Right atrium auricular region (tissue), 2 donors: ENCODE measurements around the gene MED25. TPM values are rescaled to one million over a fixed set of nuclear protein-coding genes. Genes with fewer than 3 reads are reported as not detected.

ENCODE experiments used
- DNase-seq: peaks from one replicate; pipeline ENCODE4 v3.0.0-alpha.2; 2019; ENCODE audit warnings: low spot score
- H3K27ac ChIP-seq, 2 donors: fragments of 200-600 bp; sonication (generic); 1 replicate in 1 of 2; 2 replicates in 1 of 2; pipeline ENCODE4 v1.5.1; 2016 to 2019
- H3K27me3 ChIP-seq, 2 donors: fragments of 200-600 bp; sonication (generic); one replicate each; pipeline versions ENCODE4 v1.5.1 to v1.6.0; 2017 to 2019
- H3K36me3 ChIP-seq: fragments of 200-600 bp; sonication (generic); one replicate; pipeline ENCODE4 v1.5.1; 2016
- H3K4me1 ChIP-seq, 2 donors: fragments of 200-600 bp; sonication (generic); one replicate each; pipeline versions ENCODE4 v1.5.1 to v1.6.0; 2017 to 2019
- H3K4me3 ChIP-seq, 2 donors: fragments of 200-600 bp; sonication (generic); 1 replicate in 1 of 2; 2 replicates in 1 of 2; pipeline ENCODE4 v1.5.1; 2017 to 2019; ENCODE audit warnings: mild to moderate bottlenecking in 1 of 2, moderate library complexity in 1 of 2
- H3K9me3 ChIP-seq, 2 donors: fragments of 200-600 bp; sonication (generic); one replicate each; pipeline ENCODE4 v1.5.1; 2019
- CTCF ChIP-seq, 2 donors: fragments of 200-600 bp; sonication (generic); IDR thresholded peaks; one replicate each; pipeline ENCODE4 v1.5.1; 2019; ENCODE audit warnings: antibody characterized with exemption in 2 of 2
- total RNA-seq, 2 donors: library from RNA; depleted of rRNA; stranded (reverse); fragments of >200 nt; gene quantifications; one replicate each; pipeline ENCODE4 v1.1.0, GENCODE V29; 2016

Gene MED25
- total RNA-seq, 2 donors from 2014 or later, result 31.1 to 54.0 TPM

- no peak for TF ChIP-seq CTCF (IDR thresholded peaks at IDR 0.05)
- Histone ChIP-seq H3K27ac (no peak overlapping the region), H3K4me3 (no peak overlapping the region), H3K9me3 (no peaks in the 10 kb centered on the region), H3K36me3 (peaks cover 51% of the 10 kb centered on the region), H3K27me3 (no peaks in the 10 kb centered on the region), H3K4me1 (peaks cover 0 to 19% of the 10 kb centered on the region in 2 donors)
- no peak for DNase-seq
Observed at GRCh38 chr19:49880162-49880869, 62.2 kb downstream of the MED25 start.

GRCh38 chr19:49881186-49881585 is 63.1 kb downstream of the MED25 start:
- peaks cover 0 to 14% of the 10 kb centered on the region in 2 donors for H3K4me1 ChIP-seq
- H3K4me3 ChIP-seq, result no peak overlapping the region
- DNase-seq, result no peak
- no peak overlapping the region for H3K27ac ChIP-seq
- no peaks in the 10 kb centered on the region for H3K27me3 ChIP-seq
- TF ChIP-seq CTCF (IDR thresholded peaks at IDR 0.05), result no peak
- H3K36me3 ChIP-seq, result peaks cover 51% of the 10 kb centered on the region
- no peaks in the 10 kb centered on the region for H3K9me3 ChIP-seq

GRCh38 chr19:49881672-49882394 is 63.7 kb downstream of the MED25 start:
- H3K27ac ChIP-seq, result no peak overlapping the region
- H3K9me3 ChIP-seq, result no peaks in the 10 kb centered on the region
- H3K36me3 ChIP-seq, result peaks cover 51% of the 10 kb centered on the region
- H3K27me3 ChIP-seq, result no peaks in the 10 kb centered on the region
- no peak overlapping the region for H3K4me3 ChIP-seq
- no peak for DNase-seq
- TF ChIP-seq CTCF (IDR thresholded peaks at IDR 0.05), result no peak
- peaks cover 0 to 14% of the 10 kb centered on the region in 2 donors for H3K4me1 ChIP-seq

GRCh38 chr19:49882643-49883042 is 64.6 kb downstream of the MED25 start:
- peaks cover 0 to 14% of the 10 kb centered on the region in 2 donors for H3K4me1 ChIP-seq
- no peak overlapping the region for H3K27ac ChIP-seq
- peaks cover 51% of the 10 kb centered on the region for H3K36me3 ChIP-seq
- H3K4me3 ChIP-seq, result no peak overlapping the region
- H3K27me3 ChIP-seq, result no peaks in the 10 kb centered on the region
- DNase-seq, result no peak
- no peaks in the 10 kb centered on the region for H3K9me3 ChIP-seq
- TF ChIP-seq CTCF (IDR thresholded peaks at IDR 0.05), result no peak

- Histone ChIP-seq H3K9me3 (no peaks in the 10 kb centered on the region), H3K27ac (no peak overlapping the region), H3K36me3 (peaks cover 51% of the 10 kb centered on the region), H3K4me1 (peaks cover 0 to 12% of the 10 kb centered on the region in 2 donors), H3K4me3 (no peak overlapping the region), H3K27me3 (no peaks in the 10 kb centered on the region)
- no peak for TF ChIP-seq CTCF (IDR thresholded peaks at IDR 0.05)
- DNase-seq, result no peak
Observed at GRCh38 chr19:49883094-49883493, 65.0 kb downstream of the MED25 start.
